AG04449 (cell line): ENCODE data around the gene TCP10L.

Experiments used
- CTCF ChIA-PET: fragments of 350-600 bp; formaldehyde crosslinking; extraction: SDS; loops from one replicate; lab custom pipeline; 2021; ENCODE audit warnings: antibody characterized with exemption; lab: Yijun Ruan, JAX
- POLR2A ChIA-PET: fragments of 400-600, 350-600 bp; formaldehyde crosslinking; extraction: SDS; loops from one replicate; lab custom pipeline; 2020; ENCODE audit warnings: antibody characterized with exemption, inconsistent platforms; lab: Yijun Ruan, JAX
- DNase-seq: peaks from one replicate; pipeline ENCODE4 v3.0.0-alpha.2; 2010; ENCODE audit warnings: low read depth, low spot score
- H3K4me3 ChIP-seq: 2 replicates; pipeline ENCODE4 v1.5.1; 2011; ENCODE audit warnings: low read depth, mild to moderate bottlenecking, control low read depth, low read length
- TF ChIP-seq, protein P1 (sequence below): IDR thresholded peaks from one replicate; pipeline ENCODE4 v1.5.1; 2011; ENCODE audit warnings: mild to moderate bottlenecking, moderate library complexity, low read length, control low read depth, inconsistent platforms; ENCODE audit not compliant: insufficient read depth; ENCODE audit errors: missing control alignments

TCP10L gene

DNA sequence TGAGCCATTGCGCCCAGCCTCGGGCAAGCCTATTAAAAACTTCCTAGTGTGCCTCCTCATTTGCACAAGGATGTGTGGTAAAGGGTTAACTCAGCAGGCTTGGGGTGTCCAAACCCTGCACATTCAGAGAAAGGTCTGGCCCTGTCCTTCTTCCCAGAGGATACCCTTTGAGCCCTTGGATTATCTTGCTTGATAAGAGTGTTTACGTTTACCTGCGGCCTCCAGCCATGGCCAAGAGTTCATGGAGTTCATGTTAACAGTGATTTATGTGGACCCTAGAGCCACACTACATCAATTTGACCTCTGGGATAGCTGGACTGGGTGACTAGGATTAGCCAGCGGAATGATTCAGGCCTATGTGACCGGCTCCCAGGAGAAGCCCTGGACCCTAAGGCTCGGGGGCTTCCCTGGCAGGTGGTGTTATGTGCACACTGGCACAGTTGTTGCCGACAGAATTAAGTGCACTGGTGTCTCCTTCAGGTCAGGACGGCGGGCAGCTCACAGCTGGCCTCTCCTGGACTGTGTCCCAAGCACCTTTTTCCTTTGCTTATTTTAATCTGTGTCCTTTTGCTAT, 7.7 kb upstream of the TCP10L start:
- TF ChIP-seq, protein P1, sequence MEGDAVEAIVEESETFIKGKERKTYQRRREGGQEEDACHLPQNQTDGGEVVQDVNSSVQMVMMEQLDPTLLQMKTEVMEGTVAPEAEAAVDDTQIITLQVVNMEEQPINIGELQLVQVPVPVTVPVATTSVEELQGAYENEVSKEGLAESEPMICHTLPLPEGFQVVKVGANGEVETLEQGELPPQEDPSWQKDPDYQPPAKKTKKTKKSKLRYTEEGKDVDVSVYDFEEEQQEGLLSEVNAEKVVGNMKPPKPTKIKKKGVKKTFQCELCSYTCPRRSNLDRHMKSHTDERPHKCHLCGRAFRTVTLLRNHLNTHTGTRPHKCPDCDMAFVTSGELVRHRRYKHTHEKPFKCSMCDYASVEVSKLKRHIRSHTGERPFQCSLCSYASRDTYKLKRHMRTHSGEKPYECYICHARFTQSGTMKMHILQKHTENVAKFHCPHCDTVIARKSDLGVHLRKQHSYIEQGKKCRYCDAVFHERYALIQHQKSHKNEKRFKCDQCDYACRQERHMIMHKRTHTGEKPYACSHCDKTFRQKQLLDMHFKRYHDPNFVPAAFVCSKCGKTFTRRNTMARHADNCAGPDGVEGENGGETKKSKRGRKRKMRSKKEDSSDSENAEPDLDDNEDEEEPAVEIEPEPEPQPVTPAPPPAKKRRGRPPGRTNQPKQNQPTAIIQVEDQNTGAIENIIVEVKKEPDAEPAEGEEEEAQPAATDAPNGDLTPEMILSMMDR, result no peak
- CTCF ChIA-PET, result no interaction called here

DNA sequence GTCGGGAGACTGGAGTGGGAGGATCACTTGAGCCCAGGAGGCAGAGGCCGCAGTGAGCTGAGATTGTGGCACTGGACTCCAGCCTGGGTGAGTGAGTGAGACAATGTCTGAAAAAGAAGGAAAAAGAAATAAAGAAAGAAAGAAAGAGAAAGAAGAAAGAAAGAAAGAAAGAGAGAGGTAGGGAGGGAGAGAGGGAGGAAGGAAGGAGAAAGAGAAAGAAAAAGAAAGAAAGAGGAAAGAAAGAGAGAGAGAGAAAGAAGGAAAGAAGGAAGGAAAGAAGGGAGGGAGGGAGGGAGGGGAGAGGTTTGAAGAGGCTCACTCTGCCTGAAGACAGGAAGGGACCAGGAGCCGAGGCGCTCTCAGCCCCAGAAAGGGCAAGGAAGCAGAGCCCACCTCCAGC, 4.8 kb upstream of the TCP10L start:
- POLR2A ChIA-PET, result no interaction called here
- CTCF ChIA-PET, result interaction anchor here (3.7 to 5.8 kb wide), 2 partner anchors 10 to 20 kb away, joined by 34 to 36 read pairs; no protein-coding TSS in a partner anchor
- no peak for DNase-seq
- TF ChIP-seq, protein P1, result no peak
- H3K4me3 ChIP-seq, result no peak overlapping the region

More for the DNA sequence above, 7.7 kb upstream of the TCP10L start:
- no peak overlapping the region for H3K4me3 ChIP-seq
- POLR2A ChIA-PET, result no interaction called here
- DNase-seq, result no peak

DNA sequence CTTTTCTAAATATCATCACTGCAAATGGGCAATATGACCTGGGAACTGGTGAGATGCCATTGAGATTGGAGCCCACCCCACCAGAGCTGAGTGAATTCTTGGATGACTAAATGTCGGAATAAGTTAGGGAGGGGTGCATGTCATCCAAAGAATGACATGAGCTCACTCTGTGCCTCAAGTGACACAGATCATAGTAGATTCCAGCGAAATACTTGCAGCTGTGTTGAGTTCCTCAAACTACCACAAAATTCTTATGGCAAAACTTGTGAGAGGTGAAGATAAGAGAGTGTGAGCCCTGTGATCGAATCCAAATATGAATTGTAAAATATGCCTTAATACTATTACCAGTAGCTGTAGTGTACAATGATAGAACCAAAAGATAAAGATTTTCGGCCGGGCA, 2.3 kb upstream of the TCP10L start:
- no peak overlapping the region for H3K4me3 ChIP-seq
- CTCF ChIA-PET, result interaction anchor here (0.8 to 5.8 kb wide), 4 partner anchors 9 to 184 kb away, joined by 3 to 34 read pairs (median 8); no protein-coding TSS in a partner anchor
- POLR2A ChIA-PET, result no interaction called here
- TF ChIP-seq, protein P1, result no peak
- DNase-seq, result no peak

DNA sequence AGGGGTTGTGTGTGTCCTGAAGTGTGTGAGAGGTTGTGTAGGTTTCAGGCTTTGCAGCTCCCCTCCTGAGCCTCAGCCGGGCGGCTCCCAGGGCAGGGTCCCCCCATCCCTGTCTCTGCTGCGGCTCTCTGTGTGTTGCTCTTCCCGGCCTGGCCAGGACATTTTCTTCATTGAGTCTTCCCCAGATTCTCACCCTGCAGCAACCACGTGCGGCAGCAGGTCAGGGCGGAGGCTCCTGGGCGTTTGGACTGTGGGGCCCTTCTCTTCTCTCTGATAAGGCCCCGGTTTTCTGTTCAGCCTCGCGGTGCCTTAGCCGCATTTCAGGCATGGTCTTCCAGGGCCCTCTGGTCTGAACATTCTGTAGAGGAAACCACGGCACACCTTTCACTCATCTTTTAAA, 1.8 kb upstream of the TCP10L start:
- ChIA-PET POLR2A (no interaction called here), CTCF (interaction anchor here (0.5 to 5.8 kb wide), 5 partner anchors 9 to 184 kb away, joined by 3 to 34 read pairs (median 4); no protein-coding TSS in a partner anchor)
- TF ChIP-seq, protein P1, result no peak
- DNase-seq, result no peak
- no peak overlapping the region for H3K4me3 ChIP-seq

DNA sequence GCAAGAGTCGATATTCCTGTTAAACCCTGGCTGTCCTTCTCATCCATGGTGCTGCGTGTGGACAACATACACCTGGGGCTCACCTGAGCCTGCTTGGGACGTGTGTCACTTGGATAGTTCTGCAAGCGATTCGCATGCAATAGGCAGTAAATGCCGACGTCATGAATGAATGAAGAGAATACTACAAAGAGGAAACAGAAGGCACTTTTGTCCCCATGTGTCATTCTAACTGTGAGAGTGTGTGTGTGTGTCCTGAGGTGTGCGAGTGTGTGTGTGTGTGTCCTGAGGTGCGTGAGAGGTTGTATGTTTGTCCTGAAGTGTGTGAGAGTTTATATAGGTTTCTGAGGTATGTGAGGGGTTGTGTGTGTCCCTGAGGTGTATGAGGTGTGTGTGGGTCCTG, 647 bp upstream of the TCP10L start:
- ChIA-PET POLR2A (no interaction called here), CTCF (interaction anchor here (1.8 kb wide), 1 partner anchor 183 kb away, joined by 9 read pairs; no protein-coding TSS in a partner anchor)
- H3K4me3 ChIP-seq, result no peak overlapping the region
- TF ChIP-seq, protein P1, result no peak
- no peak for DNase-seq

DNA sequence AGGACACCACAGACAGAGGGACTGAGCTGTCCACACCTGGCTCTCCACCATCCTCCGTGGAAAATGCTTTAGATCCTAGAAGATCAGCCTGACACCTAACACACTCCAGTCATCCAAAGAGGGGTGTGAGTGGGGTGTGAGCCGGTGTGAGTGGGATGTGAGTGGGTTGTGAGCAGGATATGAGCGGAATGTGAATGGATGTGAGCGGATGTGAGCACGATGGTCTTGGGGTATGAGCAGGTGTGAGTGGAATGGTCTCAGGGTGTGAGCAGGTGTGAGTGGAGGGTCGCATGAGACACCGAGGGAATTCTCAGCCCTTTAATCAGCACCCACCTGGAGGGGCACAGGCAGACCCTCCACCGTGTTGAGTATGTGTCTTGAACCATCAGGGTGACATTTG, 851 bp downstream of the TCP10L start:
- ChIA-PET POLR2A (no interaction called here), CTCF (interaction anchor here (1.5 to 1.8 kb wide), 3 partner anchors 15 to 181 kb away, joined by 4 to 9 read pairs (median 9); no protein-coding TSS in a partner anchor)
- DNase-seq, result no peak

More for the DNA sequence above, 851 bp downstream of the TCP10L start:
- TF ChIP-seq, protein P1, result no peak
- H3K4me3 ChIP-seq, result no peak overlapping the region
